Pons (tissue), 1 donor: ENCODE measurements around the gene PLK5.
A peak's percentile ranks its signal among the peaks of the same experiment; 100 is the strongest.
"Not testable (repeated sequence)": the region's sequence is repeated elsewhere in the genome, so short reads cannot be mapped to it uniquely, and the experiment has no call there.

Experiments used
- DNase-seq: peaks from one replicate; pipeline ENCODE4 v3.0.0-alpha.2; 2016; ENCODE audit warnings: low spot score

Gene PLK5, protein sequence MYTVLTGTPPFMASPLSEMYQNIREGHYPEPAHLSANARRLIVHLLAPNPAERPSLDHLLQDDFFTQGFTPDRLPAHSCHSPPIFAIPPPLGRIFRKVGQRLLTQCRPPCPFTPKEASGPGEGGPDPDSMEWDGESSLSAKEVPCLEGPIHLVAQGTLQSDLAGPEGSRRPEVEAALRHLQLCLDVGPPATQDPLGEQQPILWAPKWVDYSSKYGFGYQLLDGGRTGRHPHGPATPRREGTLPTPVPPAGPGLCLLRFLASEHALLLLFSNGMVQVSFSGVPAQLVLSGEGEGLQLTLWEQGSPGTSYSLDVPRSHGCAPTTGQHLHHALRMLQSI

DNA sequence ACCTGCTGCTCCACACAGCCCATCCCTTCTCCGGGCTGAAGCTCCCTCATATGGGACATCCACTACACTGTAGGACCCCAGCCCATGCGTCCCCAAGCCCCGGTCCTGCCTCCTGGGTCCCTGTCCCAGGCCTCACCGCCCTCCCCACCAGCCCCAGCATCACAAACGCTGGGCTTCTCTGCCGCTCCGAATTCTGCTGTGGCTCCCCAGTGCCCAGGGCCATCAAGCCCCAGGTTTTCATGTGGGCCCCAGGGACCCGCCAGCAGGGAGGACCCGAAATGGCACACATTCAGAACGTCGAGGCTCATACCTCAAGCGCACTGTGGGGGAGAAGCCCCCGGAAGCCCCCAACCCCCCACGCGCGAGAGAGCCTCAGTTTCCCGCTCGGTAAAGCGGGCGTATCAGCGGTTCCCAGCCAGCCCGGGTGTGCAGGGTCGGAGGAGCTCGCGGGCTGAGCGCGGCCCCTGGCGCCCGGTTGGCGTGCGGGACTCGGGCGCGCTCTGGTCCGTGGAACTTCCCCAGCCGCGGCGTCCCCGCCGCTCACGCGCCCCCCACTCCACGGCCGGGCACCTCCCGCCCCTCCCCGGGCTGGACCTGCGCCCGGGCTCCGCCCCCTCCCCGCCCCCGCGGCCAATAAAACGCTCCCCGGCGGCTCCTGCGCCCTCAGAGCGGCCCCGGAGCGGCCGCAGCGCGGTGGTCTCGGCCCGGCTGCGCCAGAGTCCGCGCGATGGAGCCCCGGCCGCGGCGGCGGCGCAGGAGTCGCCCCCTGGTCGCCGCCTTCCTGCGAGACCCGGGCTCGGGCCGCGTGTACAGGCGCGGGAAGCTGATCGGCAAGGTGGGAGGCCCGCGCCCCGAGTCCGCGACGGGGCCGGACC is at the start of gene PLK5:
Gene PLK5 (plus strand): TSS at position 666 of the 875 bp plus-strand sequence. CDS start 2,920 bp downstream, outside the sequence.
- DNase-seq, result no peak

DNA sequence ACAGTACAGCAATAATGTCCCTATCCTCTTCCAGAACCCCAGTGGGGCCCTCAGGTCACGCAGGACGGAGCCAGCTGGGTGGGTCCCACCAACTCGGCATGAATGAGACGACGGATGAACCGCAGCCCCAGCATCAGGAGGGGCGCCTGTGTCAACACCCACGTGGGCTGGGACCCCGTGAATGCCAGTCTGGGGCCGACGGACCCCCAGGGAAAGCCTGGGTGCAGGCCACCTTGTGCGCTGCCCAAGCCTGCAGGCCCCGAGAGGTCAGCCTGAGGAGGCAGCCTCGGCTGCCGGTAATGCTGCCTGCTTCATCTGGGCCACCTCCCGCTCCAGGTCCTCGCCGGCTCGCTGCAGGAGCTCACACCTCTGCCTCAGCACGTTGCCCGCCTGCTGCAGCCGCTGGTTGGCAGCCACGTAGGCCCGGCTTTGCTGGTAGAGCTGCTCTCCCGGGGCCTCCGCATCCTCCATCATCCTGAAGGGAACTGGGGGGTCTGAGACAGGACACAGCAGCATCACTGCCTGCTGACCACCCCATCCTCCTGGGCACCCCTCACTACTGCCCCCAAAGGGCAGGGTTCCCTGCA is 49.0 kb upstream of the PLK5 start:
- DNase-seq, result no peak

DNA sequence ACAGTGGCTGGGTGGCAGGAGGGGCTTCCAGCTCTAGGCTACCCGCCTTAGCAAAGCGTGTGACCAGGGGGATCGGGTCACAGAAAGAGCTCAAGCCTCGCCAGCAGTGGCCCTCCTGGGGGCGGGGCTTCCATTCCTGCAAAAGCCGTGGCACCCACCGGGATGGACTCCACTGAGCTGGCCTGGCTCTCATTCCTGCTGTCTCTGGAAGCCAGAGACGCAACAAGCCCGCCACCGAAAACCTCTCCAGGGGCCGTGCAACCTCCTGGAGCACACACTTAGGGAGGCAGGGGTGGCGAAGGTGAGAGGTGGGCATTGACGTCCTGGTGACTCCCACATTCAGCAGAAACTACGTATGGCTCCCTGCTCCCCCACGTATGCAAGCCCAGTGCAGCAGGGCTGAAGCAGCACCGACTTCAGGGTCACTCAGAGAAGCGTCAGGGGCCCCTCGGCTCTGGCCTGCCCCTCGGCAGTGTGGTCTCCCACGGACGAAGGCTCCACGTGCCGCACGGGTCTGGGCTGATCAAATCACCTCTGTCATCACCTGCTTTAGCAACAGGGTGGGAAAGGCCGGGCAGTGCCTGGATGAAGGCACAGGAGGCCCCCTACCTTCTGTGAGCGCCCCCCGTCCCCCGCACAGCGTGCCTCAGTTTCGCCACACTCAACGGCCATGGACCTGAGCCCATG is 48.0 kb upstream of the PLK5 start:
- no peak for DNase-seq

DNA sequence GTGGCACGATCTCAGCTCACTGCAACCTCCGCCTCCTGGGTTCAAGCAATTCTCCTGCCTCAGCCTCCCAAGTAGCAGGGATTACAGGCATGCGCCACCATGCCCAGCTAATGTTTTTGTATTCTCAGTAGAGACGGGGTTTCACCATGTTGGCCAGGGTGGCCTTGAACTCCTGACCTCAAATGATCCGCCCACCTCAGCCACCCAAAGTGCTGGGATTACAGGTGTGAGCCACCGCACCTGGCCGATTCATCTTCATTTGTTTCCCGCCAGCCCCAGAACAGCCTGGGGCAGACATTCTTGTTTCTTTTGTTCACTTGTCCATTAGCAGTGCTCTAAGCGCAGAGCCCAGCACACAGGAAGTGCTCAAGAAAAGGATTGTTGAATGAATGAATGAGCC is 46.8 kb upstream of the PLK5 start:
- not testable (repeated sequence) for DNase-seq

DNA sequence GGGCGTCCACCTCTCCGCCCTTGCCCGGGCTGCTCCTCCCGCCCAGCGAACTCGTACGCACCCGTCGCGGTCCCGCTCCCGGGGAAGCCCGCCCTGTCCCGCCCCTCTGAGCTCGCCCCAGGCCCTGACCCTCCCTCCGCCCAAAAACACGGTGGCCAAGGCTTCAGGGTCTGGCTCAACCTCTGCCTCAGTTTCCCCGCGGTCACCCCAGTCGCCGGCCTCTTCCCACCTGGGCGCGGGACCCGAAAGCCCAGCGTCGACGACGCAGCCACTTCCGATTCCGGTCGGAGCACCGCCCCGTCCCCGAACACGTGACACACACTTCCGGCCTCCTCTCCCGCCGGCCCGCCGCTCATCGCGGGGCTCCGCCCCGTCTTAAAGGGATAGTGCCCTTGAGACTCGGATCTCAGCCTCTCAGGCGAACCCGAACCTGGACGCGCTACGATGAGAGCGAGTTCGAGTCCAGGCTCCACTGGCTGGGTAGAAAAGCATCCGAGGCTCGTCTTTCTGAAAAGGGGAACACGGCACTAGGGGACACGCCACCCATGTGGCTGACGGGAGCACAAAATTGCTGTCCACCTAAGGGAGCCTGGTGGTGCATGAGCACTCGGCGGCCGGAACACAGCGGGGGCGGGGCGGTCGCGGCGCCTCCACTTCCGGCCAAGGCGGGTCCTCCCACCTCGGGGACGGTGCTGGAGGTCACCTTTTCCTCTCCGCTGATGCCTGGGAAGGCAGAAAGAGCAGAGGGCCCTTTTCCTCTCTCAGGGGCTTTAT is 44.8 kb upstream of the PLK5 start, which contains the start of gene C19orf25:
Gene C19orf25 (minus strand): TSS at position 282 of the 774 bp plus-strand sequence. CDS start 312 bp downstream, outside the sequence.
- peak; percentile 91 for DNase-seq

DNA sequence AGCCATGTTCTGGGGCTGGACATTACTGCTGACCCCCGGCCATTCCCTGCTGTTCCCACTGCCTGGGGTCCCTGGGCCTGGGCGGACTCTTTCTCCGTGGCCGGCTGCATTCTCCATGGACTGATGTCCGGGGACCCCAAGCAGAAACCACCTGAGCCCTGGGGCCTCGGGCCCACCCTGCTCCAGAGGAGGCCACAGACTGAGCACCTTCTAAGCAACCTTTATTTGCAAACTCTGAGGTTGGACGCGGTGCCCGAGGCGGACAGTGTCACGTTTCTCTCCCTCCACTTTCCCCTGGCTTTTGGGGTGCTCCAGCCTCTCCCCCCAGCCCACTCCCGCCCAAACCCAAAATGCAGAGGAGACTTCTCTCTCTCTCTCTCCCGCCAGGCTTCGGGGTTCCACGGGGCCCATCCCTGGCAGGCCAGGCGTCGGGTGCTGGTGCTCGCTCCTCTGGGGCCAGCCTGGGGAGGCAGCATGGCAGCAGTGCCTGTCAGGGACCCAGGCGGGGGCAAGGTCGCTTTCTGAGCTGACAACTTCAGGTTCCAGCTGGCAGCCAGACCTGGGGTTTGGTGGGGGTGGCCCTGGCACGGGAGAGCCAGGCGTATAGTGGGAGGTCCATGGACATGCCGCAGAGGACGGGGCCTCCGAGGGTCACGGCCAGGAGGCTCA is 42.5 kb upstream of the PLK5 start:
- DNase-seq, result no peak

DNA sequence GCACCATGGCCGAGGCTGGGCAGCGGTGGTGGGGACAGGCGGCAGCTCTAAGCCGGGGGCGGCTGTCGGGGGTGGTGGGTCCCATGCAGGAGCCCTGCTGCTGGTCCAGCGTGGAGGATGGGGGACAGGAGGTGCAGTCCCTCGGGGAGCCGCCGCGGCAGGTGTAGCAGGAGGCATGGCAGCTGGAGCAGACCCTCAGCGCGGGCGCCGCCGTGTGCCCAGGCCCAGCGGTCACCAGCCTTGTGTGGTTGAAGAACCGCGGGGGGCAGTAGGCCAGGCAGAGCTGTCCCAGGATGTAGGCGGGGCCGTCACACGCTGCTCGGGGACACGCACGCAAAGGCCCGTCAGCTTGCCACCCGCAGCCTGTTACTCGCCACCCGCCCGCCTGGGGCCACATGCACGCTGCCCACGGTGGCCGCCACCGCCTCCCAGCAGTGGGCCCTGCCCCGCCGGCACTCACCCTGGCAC is 42.0 kb upstream of the PLK5 start:
- DNase-seq, result no peak

DNA sequence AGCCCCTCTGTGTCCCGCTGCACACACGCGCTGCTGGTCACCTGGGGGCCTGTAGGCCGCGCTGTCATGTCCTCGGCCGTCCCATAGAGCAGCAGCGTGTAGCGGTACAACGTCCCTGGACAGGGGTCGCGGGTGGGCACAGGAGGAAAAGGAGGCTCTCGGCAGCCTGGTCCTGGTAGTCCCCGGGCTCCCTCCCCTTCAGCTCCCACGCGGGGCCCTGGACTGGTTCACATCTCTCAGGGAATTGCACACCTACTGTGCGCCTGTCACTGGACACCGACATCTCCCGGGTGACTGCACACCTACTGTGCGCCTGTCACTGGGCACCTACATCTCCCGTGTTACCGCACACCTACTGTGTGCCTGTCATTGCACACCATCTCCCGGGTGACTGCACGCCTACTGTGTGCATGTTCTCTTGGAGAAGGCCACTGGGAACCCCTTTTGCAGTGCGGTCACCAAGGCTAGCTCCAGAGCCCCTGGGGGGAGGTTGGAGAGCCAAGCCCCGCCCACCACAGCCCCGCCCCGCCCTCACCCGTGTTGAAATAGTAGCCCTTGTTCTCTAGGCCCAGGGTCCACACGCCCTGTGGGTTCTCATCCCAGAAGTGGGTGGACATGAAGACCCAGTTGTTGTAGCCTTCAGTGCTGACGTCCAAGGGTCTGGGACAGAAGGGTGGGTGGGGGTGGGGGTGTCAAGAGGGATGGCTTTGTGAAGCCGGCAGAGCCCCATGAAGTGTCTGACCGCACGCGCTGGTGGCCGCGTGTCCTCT is 41.3 kb upstream of the PLK5 start:
- DNase-seq, result no peak

DNA sequence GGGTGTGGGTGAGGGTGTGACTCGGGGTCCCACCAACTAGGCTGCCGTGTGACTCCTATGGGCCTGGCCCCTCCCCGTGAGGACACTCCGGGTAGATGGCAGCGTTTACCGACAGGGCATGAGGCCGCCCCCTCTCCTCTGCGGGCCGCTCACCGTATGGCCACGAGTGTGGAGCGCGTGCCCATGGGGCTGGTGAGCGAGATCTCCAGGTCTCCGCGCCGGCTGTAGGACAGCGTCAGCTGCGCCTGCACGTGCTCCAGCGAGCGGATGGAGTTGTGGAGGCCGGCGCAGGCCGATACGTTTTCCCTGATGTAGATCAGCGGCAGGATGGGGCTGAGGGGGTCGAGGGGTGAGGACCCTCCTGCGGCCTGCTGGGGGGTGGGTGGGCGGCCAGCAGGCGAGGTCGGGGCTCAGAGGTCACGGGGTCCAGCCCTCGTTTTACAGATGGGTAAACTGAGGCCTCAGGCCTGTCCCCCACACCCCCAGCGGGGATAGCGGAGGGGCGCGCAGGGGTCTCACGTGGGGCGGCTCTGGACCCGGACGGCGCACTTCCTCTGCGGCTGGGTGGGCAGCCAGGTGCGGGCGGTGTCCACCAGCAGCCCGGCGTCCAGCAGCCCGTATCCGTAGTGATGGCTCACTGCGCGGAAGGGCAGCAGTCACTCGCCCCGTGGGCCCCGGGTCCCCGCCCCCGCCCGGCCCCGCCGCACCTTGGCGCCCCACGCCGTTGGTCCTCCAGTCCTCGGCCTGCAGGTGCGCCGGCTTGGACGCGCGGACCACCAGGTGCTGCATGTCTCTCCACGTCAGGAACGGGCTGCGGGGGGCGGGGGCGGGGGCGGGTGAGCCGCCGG is 40.5 kb upstream of the PLK5 start:
- no peak for DNase-seq

DNA sequence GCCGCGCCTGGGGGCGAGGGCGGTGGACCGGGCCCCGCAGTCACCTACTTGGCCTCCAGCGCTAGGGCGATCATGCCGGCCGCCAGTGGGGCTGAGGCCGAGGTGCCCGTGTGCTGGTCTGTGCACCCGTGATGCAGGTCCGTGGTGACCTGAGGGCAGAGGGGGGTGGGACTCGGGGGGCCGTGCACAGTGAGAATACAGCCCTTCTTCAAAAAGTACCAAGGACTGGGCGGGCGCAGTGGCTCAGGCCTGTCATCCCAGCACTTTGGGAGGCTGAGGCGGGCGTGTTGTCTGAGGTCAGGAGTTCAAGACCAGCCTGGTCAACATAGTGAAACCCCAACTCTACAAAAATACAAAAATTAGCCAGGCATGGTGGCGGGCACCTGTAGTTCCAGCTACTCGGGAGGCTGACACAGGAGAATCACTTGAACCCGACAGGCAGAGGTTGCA is 39.9 kb upstream of the PLK5 start:
- no peak for DNase-seq

DNA sequence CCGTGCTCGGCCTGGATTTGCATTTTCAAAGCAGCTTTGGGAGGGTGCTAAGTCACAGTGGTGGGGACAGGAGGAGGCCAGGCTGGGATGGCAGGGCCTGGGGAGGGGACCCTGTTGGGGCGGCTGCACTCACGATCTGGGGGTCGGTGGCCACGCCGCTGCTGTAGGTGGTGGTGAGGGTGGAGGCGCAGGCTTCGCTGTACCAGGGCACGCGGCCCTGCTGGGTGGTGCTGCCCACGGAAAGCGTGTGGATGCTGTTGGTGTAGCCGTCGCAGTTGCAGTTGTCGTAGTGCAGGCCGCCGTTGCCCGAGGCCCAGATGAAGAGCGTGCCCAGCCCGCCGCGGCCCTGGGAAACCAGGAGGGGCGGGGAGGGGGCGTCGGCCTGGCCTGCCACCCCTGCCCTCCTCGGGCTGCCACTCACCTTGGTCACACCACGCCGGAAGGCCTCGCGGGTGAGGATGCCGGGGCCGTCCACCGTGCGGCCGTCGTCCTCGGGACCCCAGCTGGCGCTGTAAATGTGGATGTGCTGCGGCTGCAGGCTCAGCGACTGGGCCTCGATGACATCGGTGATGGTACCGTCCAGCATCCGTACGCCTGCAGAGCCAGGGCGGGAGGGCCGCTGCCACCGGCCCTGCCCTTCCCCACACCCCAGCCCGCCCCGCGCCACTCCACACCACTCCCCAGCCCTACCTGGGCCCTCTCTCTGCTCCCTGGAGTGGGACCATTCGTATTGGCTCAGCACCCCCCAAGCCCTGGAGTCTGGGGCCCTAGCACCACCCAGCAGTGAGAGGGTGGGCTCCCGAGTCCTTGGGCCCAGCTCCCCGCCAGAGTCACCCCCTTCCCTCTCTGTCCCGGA is 36.9 kb upstream of the PLK5 start:
- no peak for DNase-seq

DNA sequence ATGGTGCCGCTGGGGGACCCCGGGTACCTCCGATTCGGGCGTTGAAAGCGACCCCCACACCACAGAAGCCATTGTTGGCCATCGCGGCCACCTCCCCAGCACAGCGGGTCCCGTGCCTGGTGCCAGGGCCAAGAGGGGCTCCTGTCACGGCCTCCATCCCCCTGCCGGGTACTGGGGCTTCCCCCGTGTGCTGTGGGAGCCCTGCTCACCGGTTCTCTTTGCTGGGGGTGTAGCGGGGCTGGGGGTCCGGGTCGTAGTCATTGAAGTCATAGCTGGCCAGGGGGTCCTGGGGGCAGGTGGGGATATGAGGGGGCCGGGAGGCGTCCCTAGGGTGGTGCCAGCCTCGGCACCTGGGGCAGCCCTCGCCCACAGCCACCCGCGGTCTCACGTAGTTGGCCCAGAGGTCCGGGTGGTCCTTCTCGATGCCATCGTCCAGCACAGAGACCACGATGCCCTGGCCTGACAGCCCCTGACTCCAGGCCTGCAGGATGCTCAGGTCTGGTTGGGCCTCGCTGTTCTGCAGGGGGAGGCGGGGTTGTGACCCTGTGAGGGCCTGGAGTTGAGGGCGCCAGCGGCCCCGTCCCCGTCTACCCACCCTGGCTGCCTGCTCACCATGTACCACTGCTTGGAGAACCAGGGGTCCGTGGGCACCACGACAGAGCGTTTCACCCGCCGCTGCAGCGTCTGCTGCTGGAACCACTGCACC is 36.1 kb upstream of the PLK5 start:
- no peak for DNase-seq

DNA sequence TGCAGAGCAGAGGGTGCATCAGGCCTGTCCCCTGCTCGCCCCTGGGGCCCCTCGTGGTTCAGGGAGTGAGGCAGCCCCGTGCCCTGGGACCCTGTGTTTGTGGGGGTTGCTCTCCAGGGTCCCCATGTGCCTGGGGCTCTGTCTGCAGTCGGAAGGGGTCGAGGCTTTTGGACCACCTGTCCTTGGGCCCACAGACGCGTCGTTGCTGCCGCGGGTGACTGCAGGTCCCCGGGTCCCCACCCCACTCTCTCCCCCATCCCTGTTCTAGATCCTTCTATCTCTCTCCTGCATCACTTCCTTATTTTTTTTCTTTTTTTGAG is 35.6 kb upstream of the PLK5 start:
- no peak for DNase-seq

DNA sequence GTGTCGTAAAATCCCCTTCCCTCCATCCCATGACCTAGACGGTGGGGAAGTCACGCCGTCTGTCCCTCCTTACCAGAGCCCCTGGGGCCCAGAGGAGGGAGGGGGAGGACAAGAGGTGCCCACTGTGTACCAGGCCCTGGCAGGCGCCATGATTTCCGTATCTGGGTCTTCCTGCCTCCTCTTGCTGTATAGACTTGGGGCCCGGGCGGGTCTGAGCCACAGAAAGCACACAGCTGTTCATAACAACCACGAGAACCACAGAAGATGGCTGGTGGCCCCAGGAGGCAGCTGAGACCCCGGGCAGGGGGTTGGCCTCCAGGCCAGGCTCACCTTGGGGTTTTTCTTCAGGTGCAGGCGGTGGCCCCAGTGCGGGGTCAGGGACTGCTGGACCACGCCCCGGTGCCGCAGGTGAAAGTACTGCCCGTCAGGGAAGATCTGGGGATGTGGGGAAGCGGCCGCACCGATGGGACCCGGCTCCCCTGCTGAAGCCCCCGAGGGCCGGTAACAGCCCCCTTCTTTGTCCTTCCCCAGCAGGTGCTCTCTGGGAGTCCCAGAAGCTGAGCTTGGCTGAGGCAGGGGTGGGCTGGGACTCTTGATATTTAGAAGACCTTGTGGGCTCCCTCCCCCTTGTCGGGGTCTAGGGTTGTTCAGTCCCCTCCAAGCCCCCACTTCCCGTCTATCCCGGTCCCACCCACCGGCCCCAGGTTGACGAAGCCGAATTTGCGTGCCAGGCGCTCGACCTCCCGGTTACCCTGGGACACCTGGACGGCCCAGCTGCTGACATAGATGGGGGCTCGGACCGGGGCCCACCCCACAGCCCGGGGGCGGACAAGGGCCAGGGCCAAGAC is 34.2 kb upstream of the PLK5 start:
- DNase-seq, result peak; percentile 26

DNA sequence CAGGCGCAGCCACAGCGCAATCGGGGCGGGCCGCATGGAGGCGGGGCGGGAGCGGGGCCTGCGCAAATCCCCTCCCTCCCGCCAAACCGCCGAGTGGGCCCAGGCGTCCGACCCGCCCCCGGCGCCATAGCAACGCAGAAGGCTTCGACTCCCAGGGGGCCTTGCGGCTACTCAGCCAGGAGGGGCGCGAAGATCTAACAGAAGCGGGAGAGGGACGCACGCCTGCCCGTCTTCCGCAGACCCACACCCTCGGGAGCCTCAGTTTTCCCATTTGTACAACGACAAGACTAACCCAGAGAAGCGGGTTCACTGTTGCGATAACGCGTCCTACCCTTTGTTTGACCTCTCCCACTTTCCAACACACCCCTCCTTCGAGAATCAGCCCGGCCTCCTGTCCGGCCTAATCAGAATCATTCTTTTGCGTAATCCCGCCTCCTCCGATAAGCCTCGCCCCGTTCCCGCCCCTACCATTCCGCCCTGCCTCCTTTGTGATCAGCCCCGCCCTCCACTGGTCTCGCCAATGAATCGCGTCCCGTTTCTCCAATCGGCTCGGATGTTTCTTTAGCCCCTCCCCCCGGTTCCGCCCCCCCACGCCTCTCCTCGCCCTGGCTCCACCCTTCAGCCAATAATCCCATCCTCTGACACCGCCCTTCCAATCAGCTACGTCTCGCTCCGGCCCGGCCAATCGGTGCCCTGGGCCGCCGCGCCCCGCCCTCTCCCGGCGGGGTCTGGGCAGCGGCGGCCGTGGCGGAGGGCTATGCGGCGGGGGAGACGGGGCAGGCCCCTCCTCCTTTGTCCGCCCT is 33.4 kb upstream of the PLK5 start, which contains the start of gene PCSK4:
Gene PCSK4 (minus strand): TSS at position 40 of the 803 bp plus-strand sequence. CDS start 4 bp downstream, at position 36.
- peak; percentile 99 for DNase-seq
